Fibroblast of skin of right quadriceps (primary cell): ENCODE measurements around the gene ADCY9.
"Not testable (repeated sequence)": the region's sequence is repeated elsewhere in the genome, so short reads cannot be mapped to it uniquely, and the experiment has no call there.

Experiments used
- DNase-seq: peaks from one replicate; pipeline ENCODE4 v3.0.0-alpha.2; 2013

The ADCY9 gene

DNA sequence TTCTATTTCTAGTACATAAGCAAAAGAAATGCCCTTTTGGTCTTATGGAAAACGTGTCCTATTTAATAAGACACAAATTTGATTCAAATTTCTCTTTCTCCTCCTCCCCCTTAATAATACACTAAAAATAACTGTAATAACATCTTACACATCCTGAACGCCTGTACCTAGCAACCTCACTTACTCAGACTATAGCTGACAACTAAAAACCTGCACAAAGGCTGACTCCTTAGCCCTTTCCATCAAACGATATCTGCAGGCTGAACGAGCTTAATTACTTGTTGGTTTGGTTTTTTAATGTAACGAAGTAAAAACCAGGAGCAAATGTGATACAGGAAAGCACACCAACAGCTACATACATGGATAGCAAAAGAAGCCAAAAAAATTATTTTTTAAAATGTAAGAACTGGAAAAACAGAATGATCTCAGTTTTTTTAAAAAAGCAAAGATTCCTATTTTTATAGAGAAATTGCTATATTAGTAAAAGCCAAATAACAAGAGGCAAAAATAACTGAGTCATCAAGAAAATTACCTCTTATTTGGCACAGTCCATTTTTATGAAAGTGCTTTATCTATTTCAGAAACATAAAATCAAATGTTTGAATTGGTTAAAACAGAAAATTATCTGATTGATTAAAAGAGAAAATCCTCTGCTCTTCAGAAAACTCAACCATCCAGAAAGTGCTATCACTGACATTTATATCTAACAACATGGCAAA is 23.5 kb downstream of the ADCY9 start:
- no peak for DNase-seq

DNA sequence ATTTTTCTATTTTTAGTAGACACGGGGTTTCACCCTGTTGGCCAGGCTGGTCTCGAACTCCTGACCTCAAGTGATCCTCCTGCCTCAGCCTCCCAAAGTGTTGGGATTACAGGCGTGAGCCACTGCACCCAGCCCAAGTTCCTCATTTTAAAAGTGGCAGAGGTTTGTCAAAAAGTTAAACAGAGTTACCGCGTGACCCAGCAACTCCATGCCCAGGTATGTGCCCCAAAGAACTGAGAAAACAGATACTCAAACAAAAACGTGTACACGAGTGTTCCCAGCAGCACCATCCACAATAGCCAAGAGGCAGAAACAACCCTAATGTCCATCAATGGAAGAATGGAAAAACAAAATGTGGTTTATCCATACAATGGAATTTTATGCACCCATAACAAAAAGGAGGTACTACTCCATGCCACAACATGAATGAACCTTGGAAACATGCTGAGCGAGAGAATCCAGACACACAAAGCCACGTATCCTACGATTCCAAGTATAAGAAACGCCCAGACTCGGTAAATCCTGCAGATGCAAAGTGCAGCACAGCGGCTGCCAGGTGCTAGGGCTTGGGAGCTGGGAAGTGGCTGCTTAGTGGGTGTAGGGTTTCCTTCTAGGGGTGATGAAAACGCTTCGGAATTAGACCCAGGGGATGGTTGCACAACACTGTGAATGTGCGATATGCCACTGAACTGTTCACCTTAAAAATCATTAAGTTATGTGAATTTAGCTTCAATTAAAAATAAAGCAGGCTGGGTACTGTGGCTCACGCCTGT is 24.8 kb downstream of the ADCY9 start:
- no peak for DNase-seq

DNA sequence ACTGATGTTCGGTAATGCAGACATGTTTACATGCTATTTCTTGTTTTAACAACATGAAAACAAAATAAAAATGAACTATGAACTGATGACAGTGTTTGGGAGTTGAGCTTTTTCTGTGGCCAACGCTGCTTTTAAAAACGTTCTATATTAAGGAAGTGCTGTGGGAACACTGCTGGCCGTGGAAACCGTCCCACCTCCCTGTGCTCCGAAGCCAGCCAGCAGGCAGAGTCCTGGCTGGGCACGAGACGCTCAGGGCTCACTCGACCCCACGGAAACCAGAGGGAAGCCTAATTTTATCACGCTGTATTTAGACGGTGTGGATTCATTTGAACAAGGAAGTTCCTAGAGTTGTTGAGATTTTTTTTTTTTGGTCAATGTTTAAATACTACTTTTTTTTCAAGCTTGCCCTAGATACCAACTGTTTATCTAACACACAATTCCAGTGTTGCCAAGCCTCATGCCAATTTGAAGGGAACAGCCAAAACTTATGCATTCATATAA is 25.8 kb downstream of the ADCY9 start:
- no peak for DNase-seq

DNA sequence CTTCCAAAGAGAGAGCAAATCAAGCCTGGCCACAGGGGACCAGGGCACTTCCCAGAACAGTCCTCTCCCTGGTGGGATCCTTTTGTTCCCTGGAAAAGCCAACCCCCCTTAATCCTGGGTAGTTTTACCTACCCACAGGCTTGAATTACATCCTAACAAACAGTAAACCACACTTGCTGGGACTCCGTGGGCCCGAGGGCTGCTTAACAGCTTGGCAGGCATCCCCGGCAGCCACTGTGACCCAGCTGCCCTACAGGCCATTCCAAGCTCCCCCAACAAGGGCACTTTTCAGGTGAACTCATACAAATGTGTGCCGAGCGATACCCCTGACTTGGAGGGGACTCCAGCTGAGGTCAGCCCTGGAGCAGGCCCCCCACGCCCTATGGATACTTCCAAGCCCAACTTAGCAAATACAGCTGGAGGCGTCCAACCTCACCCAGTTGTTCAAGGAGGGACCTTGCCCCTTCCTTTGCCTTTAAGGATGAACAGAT is 26.4 kb downstream of the ADCY9 start:
- DNase-seq = no peak

DNA sequence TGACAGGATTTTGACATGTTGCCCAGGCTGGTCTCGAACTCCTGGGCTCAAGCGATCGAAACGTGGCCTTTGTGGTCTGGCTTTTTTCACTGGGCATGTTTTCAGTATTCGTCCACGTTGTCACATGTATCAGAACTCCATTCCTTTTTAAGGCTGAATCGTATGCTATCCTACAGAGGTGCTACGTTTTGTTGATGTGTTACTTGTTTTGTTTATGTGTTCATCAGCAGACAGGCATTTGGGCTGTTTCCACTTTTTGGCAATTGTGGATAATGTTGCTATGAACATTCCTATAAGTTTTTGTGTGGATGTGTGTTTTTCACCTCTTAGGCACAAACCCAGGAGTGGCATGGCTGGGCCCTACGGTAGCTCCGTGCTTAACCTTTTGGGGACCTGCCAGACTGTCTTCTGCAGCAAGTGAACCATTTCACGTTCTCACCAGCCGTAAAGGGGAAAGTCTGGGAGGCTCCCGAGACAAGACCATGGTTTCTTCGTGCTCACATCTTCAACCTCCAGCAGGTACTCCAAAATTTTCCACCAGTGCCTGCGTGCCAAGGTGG is 26.9 kb downstream of the ADCY9 start:
- DNase-seq = no peak

DNA sequence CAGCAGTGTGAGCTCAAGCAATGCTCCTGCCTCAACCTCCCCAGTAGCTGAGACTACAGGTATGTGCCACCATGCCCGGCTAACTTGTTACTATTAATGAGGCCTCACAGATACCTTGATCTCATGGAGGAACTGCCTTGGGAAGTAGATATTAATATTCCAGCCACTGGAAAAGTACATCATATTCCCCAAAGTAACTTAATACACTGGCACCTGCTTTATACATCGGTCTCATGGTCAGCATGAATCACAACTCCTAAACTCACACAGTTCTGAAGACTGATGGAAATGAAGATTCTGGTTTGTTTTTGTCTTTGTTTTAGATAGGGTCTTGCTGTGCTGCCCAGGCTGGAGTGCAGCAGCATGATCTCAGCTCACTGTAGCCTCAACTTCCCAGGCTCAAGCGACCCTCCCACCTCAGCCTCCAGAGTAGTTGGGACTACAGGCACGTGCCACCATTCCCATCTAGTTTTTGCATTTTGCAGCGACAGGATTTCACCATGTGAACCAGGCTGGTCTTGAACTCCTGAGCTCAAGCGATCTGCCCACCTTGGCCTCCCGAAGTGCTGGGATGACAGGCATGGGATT is 28.2 kb downstream of the ADCY9 start:
- DNase-seq = no peak

DNA sequence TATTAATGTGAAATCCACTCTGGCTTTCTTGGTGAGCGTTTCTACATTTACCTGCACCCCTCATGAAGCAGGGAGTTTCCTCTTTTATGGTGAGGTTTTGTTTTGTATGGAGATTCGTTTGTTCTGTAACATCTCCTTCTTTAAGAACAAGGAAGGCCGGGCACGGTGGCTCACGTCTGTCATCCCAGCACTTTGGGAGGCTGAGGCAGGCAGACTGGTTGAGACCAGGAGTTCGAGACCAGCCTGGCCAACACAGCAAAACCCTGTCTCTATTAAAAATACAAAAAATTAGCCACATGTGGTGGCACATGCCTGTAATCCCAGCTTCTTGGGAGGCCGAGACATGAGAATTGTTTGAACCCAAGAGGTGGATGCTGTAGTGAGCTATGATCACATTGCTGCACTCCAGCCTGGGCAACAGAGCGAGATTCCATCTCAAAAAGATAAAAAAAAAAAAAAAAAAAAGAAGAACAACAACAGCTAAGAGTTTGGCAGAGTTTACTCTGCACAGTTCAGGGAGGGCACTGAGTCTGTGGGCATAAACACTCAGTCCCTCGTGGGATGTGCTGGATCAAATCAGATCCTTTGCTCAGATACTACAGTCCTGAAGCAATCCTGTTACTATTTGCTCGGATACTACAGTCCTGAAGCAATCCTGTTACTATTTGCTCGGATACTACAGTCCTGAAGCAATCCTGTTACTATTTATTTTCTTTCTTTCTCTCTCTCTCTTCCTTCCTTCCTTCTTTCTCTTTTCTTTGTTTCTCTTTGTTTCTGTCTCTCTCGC is 28.9 kb downstream of the ADCY9 start:
- DNase-seq = no peak

DNA sequence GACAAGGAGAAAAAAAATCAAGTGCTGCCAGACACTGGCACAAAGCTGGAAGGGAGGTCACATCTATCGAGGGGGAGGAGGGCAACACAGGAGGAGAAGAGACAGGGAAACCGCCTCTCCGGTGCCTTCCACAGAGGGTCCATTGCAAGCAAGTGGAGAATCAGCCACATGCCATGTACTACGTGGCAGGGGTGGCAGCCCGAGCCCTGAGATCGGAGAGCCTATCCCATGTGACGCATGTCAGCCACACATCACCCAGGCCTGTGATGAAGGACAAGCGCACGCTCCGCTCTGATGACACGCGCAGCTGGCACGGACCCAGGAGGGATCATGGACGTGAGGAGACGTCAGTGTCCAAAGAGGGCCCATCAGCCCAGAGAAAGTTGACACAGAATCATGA is 30.1 kb downstream of the ADCY9 start:
- no peak for DNase-seq

DNA sequence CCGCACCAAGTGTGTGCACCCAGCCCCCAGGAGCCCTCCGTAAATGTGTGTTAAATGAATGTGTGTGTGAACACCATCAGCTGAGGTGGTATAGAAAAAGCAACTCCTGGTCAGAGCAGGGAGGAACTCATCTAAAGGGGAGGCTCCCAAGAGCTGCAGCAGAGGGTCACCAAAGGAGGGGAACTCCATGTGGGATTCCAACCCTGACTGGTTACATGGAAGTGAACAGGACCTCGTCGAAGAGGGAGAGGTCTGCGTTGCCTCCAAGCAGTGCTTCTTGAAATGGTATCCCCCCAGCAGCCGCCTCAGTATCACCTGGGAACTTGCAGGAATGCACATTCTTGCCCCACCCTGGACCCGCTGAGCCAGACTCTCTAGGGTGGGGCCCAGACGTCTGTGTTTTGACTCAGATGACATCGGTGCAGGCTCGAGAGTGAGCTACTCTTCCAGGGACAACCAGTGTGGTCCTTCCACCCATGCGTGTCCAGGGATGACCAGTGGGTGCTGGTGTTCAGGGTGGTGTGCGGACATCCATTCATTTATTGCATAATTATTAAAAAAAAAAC is 30.8 kb downstream of the ADCY9 start:
- DNase-seq = no peak

DNA sequence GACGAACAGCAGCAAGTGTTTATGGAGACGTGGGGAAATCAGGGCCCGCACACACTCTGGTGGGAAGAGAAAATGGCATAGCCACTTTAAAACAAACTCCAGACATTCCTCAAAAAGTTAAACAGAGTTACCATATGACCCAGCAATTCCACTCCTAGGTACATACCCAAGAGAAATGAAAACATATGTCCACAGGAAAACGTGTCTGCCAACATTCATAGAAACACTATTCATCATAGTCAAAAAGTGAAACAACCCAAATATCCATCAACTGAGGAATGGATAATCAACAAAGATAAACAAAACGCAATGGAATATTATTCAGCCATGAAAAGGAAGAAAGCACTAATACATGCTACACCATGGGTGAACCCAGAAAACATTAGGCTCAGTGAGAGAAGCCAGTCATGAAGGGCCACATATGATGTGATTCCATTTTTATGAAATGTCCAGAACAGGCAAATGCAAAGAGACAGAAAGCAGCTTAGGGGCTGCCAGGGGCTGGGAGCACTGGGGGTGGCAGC is 32.8 kb downstream of the ADCY9 start:
- DNase-seq = no peak

DNA sequence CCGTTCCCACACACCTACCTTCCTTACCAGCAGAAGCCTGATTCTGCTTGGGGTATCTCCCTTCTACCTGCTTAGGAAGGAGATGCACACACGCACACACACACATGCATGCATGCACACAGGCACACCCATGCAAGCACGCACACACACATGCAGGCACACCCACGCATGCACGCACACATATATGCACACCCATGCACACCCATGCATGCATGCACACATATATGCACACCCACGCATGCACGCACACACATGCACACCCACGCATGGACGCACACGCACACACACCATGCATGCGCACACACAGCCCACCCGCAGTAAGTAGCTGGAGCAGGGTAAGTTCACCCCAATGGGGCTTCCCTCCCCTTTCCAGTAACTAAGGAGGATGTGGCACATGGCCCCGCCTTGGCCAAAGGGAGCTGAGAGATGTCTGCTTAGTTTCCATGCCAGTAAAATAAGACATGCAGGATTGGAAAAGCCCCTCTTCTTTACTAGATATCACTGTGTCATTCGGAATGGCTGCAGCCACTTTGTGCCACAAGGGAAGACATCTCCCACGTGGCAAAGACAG is 33.7 kb downstream of the ADCY9 start:
- no peak for DNase-seq

DNA sequence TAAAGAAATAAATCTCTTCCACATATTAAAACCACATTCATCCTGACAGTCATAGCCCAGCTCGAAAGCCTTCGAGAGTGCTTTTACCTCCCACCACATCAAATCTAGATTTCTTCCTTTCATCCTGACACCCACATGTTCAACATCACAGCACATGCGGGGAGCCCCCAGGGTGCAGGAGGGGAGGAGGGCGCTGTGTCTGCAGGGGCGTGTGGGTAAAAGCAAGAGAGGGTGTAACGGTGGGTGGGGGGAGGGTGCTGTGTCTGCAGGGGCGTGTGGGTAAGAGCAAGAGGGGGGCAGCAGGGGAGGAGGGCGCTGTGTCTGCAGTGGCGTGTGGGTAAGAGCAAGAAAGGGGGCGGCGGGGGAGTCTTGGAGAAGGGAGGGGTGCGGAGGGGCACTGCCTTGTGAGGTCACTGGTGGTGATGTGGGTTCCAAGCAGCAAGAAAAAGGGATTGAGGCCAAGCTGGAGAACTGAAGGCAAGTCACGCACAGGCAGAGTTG is 34.7 kb downstream of the ADCY9 start:
- DNase-seq = peak; percentile 46

DNA sequence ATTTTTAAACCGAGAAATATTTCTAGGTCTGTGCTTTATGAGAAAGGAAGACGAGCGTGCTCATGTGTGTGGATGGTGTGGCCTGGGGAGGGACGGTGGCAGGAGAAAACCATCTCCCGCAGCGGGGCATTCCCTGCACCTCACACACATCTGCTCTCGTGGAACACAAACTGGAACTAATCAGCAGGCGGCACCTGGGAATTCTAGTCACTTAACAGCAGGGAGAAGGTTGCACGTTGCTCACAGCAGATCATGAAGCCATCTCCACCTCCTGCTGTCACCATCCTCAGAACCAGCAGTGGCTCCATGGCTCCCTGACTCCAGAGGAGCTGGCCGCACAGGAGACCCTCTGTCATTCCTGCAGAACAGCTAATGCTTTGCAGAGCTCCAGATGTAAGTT is 35.2 kb downstream of the ADCY9 start:
- no peak for DNase-seq

DNA sequence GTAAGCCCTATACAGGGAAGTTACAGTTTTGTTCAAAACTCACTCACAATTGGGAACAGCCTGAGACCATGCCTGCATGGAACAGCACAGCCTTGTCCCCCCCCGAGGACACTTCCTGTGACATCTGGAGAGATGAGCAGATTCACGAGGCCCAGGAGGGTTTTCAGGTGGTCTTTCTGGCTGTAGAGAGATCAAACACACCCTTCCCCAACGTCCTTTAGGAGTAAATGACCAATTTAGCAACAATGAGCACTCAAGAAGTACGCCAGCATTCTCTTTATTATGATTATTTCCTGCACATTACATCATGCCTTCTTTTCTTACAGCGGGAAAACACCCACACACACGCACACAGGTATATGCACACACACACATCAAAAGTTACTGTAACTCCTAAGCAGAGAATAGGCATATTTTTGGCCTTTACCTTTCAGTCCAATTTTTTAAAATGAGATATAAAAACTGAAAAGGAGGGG is 39.0 kb downstream of the ADCY9 start:
- DNase-seq = no peak

DNA sequence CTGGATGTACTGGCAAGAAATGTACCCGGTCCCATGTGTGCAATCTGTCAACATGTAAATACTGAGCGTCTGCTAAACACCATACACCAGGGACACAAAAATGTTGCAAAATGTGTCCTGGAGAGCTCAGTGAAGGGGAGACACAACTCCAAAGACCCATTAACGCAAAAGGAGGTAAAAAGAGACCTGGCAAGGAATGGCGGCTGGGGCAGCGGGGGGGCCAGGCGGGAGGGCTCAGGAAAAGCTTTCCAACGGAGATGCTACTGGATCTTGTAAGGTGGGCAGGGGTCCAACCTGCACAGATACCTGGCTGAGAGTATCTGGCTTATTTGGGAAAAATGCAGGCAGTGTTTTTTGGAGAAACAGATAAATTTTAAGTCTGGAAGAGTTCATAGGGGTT is 40.7 kb downstream of the ADCY9 start:
- no peak for DNase-seq

DNA sequence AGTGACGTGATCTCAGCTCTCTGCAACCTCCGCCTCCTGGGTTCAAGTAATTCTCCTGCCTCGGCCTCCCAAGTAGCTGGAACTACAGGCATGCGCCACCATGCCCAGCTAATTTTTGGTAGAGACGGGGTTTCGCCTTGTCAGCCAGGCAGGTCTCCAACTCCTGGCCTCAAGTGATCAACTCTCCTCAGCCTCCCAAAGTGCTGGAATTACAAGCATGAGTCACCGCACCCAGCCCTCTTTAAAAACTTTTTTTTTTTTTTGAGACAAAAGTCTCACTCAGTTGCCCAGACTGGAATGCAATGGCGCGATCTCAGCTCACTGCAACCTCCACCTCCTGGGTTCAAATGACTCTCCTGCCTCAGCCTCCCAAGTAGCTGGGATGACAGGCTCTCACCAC is 43.1 kb downstream of the ADCY9 start:
- not testable (repeated sequence) for DNase-seq

DNA sequence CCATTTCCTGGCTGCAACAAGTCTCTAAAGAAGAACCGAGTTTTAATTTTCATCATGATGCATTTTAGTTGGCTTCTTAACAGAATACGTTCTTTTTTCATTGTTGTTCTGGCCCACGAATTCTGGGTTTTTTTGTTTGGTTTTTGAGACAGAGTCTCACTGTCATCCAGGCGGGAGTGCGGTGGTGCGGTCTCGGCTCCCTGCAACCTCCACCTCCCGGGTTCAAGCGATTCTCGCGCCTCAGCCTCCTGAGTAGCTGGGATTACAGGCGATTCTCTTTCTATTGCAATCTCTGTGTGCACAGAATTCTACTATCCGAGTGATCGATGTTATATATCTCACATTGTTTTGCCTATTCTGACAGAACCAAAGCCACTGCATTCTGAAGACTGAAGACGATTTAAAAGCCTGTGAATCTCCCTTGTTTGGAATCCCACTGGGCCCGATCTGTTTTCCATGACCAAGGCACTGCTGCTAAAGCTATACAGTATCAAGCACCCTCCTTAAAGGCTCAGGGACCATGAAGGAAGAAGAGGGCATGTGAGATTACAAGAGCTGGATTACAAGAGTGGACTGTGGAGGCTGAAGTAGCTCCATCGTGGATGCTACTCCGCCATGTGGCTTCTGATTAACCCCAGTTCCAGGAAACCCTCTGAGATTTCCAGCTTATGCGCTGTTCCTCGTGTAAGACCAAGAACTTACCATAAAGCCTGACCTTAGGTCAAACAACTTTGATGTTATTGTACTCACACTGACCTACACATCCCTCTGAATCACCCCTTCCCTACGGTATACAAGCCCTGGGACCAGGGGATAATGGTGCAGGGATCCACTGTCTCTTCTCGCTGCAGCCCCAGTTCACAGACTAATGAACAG is 44.3 kb downstream of the ADCY9 start:
- no peak for DNase-seq

DNA sequence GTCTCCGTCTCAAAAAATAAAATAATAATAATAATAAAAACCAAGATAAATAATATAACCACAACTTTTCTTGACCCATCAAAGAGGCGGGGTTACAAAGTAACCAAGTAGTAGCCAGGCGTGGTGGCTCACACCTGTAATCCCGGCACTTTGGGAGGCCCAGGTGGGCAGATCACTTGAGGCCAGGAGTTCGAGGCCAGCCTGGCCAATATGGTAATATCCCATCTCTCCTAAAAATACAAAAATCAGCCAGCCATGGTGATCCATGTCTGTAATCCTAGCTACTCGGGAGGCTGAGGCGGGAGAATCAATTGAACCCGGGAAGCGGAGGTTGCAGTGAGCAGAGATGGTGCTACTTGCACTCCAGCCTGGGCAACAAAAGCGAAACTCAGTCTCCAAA is 45.3 kb downstream of the ADCY9 start:
- DNase-seq = no peak

DNA sequence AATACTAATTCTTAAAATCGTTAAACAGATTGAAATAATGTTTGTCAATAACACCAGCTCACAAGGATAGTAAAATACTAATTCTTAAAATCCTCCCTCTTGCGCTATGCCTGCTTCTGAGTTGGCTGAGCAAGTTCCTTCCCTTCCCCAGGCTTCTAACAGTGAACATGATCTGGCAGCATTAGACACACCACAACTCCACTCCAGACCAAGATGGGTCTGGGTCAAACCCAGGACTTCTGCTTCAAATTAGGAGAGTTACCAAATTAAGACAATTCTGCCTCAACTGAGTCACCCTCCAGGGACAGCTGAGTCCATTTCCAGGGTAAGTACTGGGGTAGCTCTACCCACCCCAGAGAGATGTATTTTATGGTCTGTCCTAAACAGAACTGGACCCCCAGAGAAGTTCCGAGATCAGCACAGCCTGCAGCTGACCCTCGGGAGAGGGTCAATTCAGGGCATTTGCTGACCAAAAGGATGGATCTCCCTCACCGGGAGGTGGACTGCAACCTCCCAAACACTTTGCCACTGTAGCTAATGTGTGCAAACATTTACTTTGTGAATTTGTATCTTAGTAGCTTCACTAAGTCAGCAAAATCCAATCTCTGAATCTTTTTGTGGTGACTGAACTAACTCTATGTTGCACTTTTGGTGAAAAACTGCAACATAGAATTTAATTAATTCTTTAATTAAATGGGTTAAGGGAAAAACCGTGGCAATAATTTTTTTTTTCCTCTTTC is 48.8 kb downstream of the ADCY9 start:
- peak; percentile 62 for DNase-seq

DNA sequence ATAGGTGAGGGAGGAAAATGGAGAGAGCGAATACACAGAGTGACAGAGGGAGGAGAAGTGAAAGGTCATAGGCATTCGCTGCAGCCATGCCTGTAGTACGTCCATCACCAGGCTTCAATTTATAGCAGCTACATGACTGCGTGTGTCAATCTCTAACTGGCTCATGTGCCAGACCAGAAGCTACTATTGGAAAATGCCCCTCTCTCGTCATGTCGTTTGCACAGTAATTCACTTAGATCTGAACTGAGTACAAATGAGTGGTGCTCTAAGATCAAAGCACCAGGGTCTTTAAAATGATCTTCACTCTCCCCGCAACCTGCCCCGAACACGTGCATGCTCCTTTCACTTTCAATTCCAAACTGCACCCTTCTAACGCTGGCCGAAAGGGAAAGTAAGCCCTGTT is 51.3 kb downstream of the ADCY9 start:
- no peak for DNase-seq
